IMR-90 (cell line): ENCODE measurements around the gene CACNB2. TPM values are rescaled to one million over a fixed set of nuclear protein-coding genes. Genes with fewer than 3 reads are reported as not detected.

Experiments used
- ATAC-seq: fragments of 200-7000 bp; cut with Tn5 transposase; 2 replicates; pipeline ENCODE4 v1.9.1; 2020; ENCODE audit warnings: low read depth, mild to moderate bottlenecking, moderate library complexity
- BruUV-seq: library from RNA; stranded (reverse); fragments of 400-500 nt; replicated peaks from 2 replicates; lab custom pipeline; 2021; lab: Mats Ljungman, UMichigan
- CTCF ChIA-PET: fragments of 300-600 bp; formaldehyde crosslinking; extraction: SDS; loops from one replicate; lab custom pipeline; 2021; ENCODE audit warnings: antibody characterized with exemption; lab: Yijun Ruan, JAX
- POLR2A ChIA-PET: fragments of 300-600 bp; sonication (Branson Sonifier 250); formaldehyde crosslinking; loops from one replicate; lab custom pipeline; 2022; ENCODE audit warnings: antibody characterized with exemption; ENCODE audit not compliant: unreplicated experiment; lab: Charles Lee
- DNase-seq: peaks from one replicate; pipeline ENCODE4 v3.0.0; 2013
- H2AFZ ChIP-seq: replicated peaks from 2 replicates; pipeline ENCODE3; 2013; ENCODE audit warnings: low read length, mild to moderate bottlenecking; ENCODE audit not compliant: poor library complexity
- H2AK5ac ChIP-seq: 2 replicates; pipeline ENCODE4 v1.6.1; 2013; ENCODE audit warnings: low read depth, low read length, inconsistent platforms
- H2AK9ac ChIP-seq: replicated peaks from 2 replicates; pipeline ENCODE3; 2013; ENCODE audit warnings: mild to moderate bottlenecking, low read depth, low read length, moderate library complexity; ENCODE audit not compliant: poor library complexity
- H2BK120ac ChIP-seq: 2 replicates; pipeline ENCODE4 v1.6.1; 2013; ENCODE audit warnings: low read depth, low read length, inconsistent platforms
- H2BK15ac ChIP-seq: 3 replicates; pipeline ENCODE4 v1.6.1; 2013; ENCODE audit warnings: low read depth, low read length, inconsistent platforms
- H2BK20ac ChIP-seq: 2 replicates; pipeline ENCODE4 v1.6.1; 2013; ENCODE audit warnings: low read depth, mild to moderate bottlenecking, inconsistent platforms, low read length, moderate library complexity
- H2BK5ac ChIP-seq: 2 replicates; pipeline ENCODE4 v1.6.1; 2013; ENCODE audit warnings: mild to moderate bottlenecking, low read depth, low read length, inconsistent platforms; ENCODE audit not compliant: poor library complexity, severe bottlenecking
- H3K14ac ChIP-seq: replicated peaks from 2 replicates; pipeline ENCODE4 v1.6.1; 2013; ENCODE audit warnings: low read depth, low read length, inconsistent platforms
- H3K18ac ChIP-seq: 2 replicates; pipeline ENCODE4 v1.6.1; 2013; ENCODE audit warnings: low read depth, low read length, control low read depth
- H3K23ac ChIP-seq: 2 replicates; pipeline ENCODE4 v1.6.1; 2013; ENCODE audit warnings: low read depth, low read length, inconsistent platforms
- H3K27ac ChIP-seq: 2 replicates; pipeline ENCODE4 v1.5.1; 2013; ENCODE audit warnings: mild to moderate bottlenecking, control low read depth, low read length; ENCODE audit not compliant: insufficient read depth
- H3K27me3 ChIP-seq: 2 replicates; pipeline ENCODE4 v1.6.1; 2013; ENCODE audit warnings: low read length; ENCODE audit not compliant: control insufficient read depth, insufficient read depth
- H3K36me3 ChIP-seq: 2 replicates; pipeline ENCODE4 v1.6.1; 2013; ENCODE audit warnings: low read length, mixed read lengths; ENCODE audit not compliant: control insufficient read depth, insufficient read depth
- H3K4ac ChIP-seq: 2 replicates; pipeline ENCODE4 v1.6.1; 2013; ENCODE audit warnings: low read depth, low read length, inconsistent platforms
- H3K4me1 ChIP-seq: 2 replicates; pipeline ENCODE4 v1.6.1; 2013; ENCODE audit warnings: low read length, mixed read lengths; ENCODE audit not compliant: control insufficient read depth, insufficient read depth
- H3K4me2 ChIP-seq: 2 replicates; pipeline ENCODE4 v1.6.1; 2013; ENCODE audit warnings: low read depth, mild to moderate bottlenecking, control low read depth, low read length, moderate library complexity
- H3K4me3 ChIP-seq: 2 replicates; pipeline ENCODE4 v1.5.1; 2013; ENCODE audit warnings: low read depth, mild to moderate bottlenecking, control low read depth, low read length, moderate library complexity; ENCODE audit not compliant: insufficient read depth
- H3K56ac ChIP-seq: 2 replicates; pipeline ENCODE4 v1.6.1; 2013; ENCODE audit warnings: low read length, inconsistent platforms; ENCODE audit not compliant: insufficient read depth; ENCODE audit errors: extremely low read depth
- H3K79me1 ChIP-seq, 2 experiments: 2 replicates each; pipeline ENCODE4 v1.6.1; 2013; ENCODE audit warnings: low read length in 2 of 2, inconsistent platforms in 1 of 2, low read depth in 1 of 2
- H3K9ac ChIP-seq: 2 replicates; pipeline ENCODE4 v1.6.1; 2013; ENCODE audit warnings: low read depth, low read length, control low read depth
- H3K9me1 ChIP-seq: 2 replicates; pipeline ENCODE4 v1.6.1; 2013; ENCODE audit warnings: low read length, inconsistent platforms; ENCODE audit not compliant: insufficient read depth
- H3K9me3 ChIP-seq: 2 replicates; pipeline ENCODE4 v1.6.1; 2013; ENCODE audit warnings: low read length; ENCODE audit not compliant: control insufficient read depth, insufficient read depth
- H4K20me1 ChIP-seq: 2 replicates; pipeline ENCODE4 v1.6.1; 2013; ENCODE audit warnings: low read length, inconsistent platforms; ENCODE audit not compliant: insufficient read depth
- H4K5ac ChIP-seq: 2 replicates; pipeline ENCODE4 v1.6.1; 2013; ENCODE audit warnings: mild to moderate bottlenecking, low read depth, low read length, control low read depth
- H4K8ac ChIP-seq, 2 experiments: 2 replicates each; pipeline ENCODE4 v1.6.1; 2013; ENCODE audit warnings: low read depth in 2 of 2, low read length in 2 of 2, control low read depth in 1 of 2, inconsistent platforms in 1 of 2
- H4K91ac ChIP-seq: 2 replicates; pipeline ENCODE4 v1.6.1; 2013; ENCODE audit warnings: low read depth, low read length, inconsistent platforms; ENCODE audit not compliant: insufficient read depth
- BHLHE40 ChIP-seq: fragments of 150-350 bp; IDR thresholded peaks from 2 replicates; pipeline ENCODE4 v1.6.1; 2016; ENCODE audit warnings: mild to moderate bottlenecking, low read depth, low read length
- CEBPB ChIP-seq: IDR thresholded peaks from 2 replicates; pipeline ENCODE4 v1.6.1; 2012; ENCODE audit warnings: low read depth, low read length, improper control_type of control experiment
- CHD1 ChIP-seq: IDR thresholded peaks from 2 replicates; pipeline ENCODE4 v1.6.1; 2012; ENCODE audit warnings: low read depth, low read length, improper control_type of control experiment
- ELK1 ChIP-seq: fragments of 150-350 bp; IDR thresholded peaks from 2 replicates; pipeline ENCODE4 v1.6.1; 2016; ENCODE audit warnings: low read depth, mild to moderate bottlenecking, low read length, moderate library complexity, borderline replicate concordance
- FOS ChIP-seq: fragments of 150-350 bp; IDR thresholded peaks from 2 replicates; pipeline ENCODE4 v1.6.1; 2016; ENCODE audit warnings: low read depth, low read length
- MAFK ChIP-seq: IDR thresholded peaks from 2 replicates; pipeline ENCODE4 v1.6.1; 2012; ENCODE audit warnings: low read depth, low read length, improper control_type of control experiment
- MAZ ChIP-seq: IDR thresholded peaks from 2 replicates; pipeline ENCODE4 v1.6.1; 2012; ENCODE audit warnings: low read depth, mild to moderate bottlenecking, low read length, improper control_type of control experiment, moderate library complexity, borderline replicate concordance
- MXI1 ChIP-seq: IDR thresholded peaks from 2 replicates; pipeline ENCODE4 v1.6.1; 2012; ENCODE audit warnings: low read depth, mild to moderate bottlenecking, low read length, moderate library complexity, borderline replicate concordance
- NFE2L2 ChIP-seq: fragments of 150-350 bp; IDR thresholded peaks from 2 replicates; pipeline ENCODE4 v1.6.1; 2016; ENCODE audit warnings: low read depth, mild to moderate bottlenecking, low read length
- POLR2A ChIP-seq: IDR thresholded peaks from 2 replicates; pipeline ENCODE4 v1.6.1; 2012; ENCODE audit warnings: mild to moderate bottlenecking, low read depth, low read length
- RAD21 ChIP-seq: IDR thresholded peaks from 2 replicates; pipeline ENCODE4 v1.6.1; 2012; ENCODE audit warnings: low read length, improper control_type of control experiment
- RCOR1 ChIP-seq: IDR thresholded peaks from 2 replicates; pipeline ENCODE4 v1.6.1; 2012; ENCODE audit warnings: mild to moderate bottlenecking, low read length, improper control_type of control experiment; ENCODE audit not compliant: insufficient replicate concordance
- RFX5 ChIP-seq: IDR thresholded peaks from 2 replicates; pipeline ENCODE4 v1.8.0; 2012; ENCODE audit warnings: low read depth, mild to moderate bottlenecking, low read length, moderate library complexity
- SMC3 ChIP-seq: fragments of 150-350 bp; IDR thresholded peaks from 2 replicates; pipeline ENCODE4 v1.6.1; 2016; ENCODE audit warnings: low read depth, mild to moderate bottlenecking, antibody characterized with exemption, low read length, moderate library complexity
- WGBS, 2 experiments: methylation state at CpG; one replicate each; pipeline versions ENCODE4 v1.1.5 to v1.1.7; 2013; ENCODE audit warnings: missing lambda C conversion rate in 2 of 2; ENCODE audit not compliant: insufficient read length in 1 of 2; ENCODE audit errors: extremely low coverage in 2 of 2; 5-methylcytosine and 5-hydroxymethylcytosine counted together
- dilution Hi-C: fragments of 300-500 bp; cut with HindIII; formaldehyde crosslinking; loops from one replicate; pipeline ENCODE4 v1.14.3; 2018; ENCODE audit warnings: low sequenced_read_pairs; ENCODE audit not compliant: unreplicated experiment
- in situ Hi-C: fragments of 300-500 bp; cut with MboI; formaldehyde crosslinking; loops from 3 replicates; pipeline ENCODE4 v1.14.3; 2019; ENCODE audit warnings: low sequenced_read_pairs, inconsistent platforms, mixed read lengths
- intact Hi-C: fragments of 100-400 bp; cut with micrococcal nuclease; formaldehyde crosslinking; loops from 2 replicates; pipeline ENCODE4 v1.10.0; 2022
- polyA plus RNA-seq, 3 experiments: library from polyadenylated mRNA; depleted of rRNA; stranded (reverse); fragments of >200 nt; gene quantifications; 2 replicates each; pipeline ENCODE4 v1.2.3, GENCODE V29; 2012; ENCODE audit warnings: low replicate concordance in 1 of 3
- total RNA-seq: library from RNA; depleted of rRNA; stranded (reverse); fragments of >200 nt; gene quantifications from 2 replicates; pipeline ENCODE4 v1.2.3, GENCODE V29; 2012
- TF ChIP-seq, protein P1 (sequence below): conservative IDR thresholded peaks from 2 replicates; pipeline ENCODE4 v1.5.1; 2012; ENCODE audit warnings: mild to moderate bottlenecking, low read depth, low read length, improper control_type of control experiment

CACNB2 gene
- total and polyA plus RNA-seq, 2 of the 4 experiments (the other 2 are of a cell fraction): 0.36 TPM

GRCh38 chr10:18460032-18460431 is 319.8 kb downstream of the CACNB2 start:
- no peak overlapping the region for H3K4ac ChIP-seq
- H3K4me1 ChIP-seq: peaks cover 2% of the 10 kb centered on the region; the same call in 1 of the 2 replicates
- H3K4me3 ChIP-seq: no peak overlapping the region
- H3K56ac ChIP-seq: no peak overlapping the region
- TF ChIP-seq FOS (no peak), RCOR1 (no peak), MAFK (no peak), CEBPB (no peak), RFX5 (no peak), MAZ (no peak), ELK1 (no peak), RAD21 (no peak), NFE2L2 (no peak), SMC3 (no peak), CHD1 (no peak), BHLHE40 (no peak), POLR2A (no peak), MXI1 (no peak)
- TF ChIP-seq, protein P1, sequence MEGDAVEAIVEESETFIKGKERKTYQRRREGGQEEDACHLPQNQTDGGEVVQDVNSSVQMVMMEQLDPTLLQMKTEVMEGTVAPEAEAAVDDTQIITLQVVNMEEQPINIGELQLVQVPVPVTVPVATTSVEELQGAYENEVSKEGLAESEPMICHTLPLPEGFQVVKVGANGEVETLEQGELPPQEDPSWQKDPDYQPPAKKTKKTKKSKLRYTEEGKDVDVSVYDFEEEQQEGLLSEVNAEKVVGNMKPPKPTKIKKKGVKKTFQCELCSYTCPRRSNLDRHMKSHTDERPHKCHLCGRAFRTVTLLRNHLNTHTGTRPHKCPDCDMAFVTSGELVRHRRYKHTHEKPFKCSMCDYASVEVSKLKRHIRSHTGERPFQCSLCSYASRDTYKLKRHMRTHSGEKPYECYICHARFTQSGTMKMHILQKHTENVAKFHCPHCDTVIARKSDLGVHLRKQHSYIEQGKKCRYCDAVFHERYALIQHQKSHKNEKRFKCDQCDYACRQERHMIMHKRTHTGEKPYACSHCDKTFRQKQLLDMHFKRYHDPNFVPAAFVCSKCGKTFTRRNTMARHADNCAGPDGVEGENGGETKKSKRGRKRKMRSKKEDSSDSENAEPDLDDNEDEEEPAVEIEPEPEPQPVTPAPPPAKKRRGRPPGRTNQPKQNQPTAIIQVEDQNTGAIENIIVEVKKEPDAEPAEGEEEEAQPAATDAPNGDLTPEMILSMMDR: no peak
- POLR2A ChIA-PET: no interaction called here
- no peak overlapping the region for H4K5ac ChIP-seq
- in situ Hi-C loops: no loop called here
- H3K9me1 ChIP-seq: no peaks in the 10 kb centered on the region
- BruUV-seq: no TSS peak
- no peak overlapping the region for H2BK20ac ChIP-seq
- ATAC-seq (no peak), DNase-seq (no peak)
- CTCF ChIA-PET: no interaction called here
- H3K9ac ChIP-seq: no peak overlapping the region
- H3K79me1 ChIP-seq: no peaks in the 10 kb centered on the region
- no peaks in the 10 kb centered on the region for H3K27me3 ChIP-seq
- H2BK15ac ChIP-seq: no peak overlapping the region
- no peak overlapping the region for H3K23ac ChIP-seq
- no peak overlapping the region for H2AK9ac ChIP-seq
- H3K14ac ChIP-seq: no peak overlapping the region
- no peak overlapping the region for H3K18ac ChIP-seq
- no peak overlapping the region for H4K91ac ChIP-seq
- intact Hi-C loops: no loop called here
- no peak overlapping the region for H3K27ac ChIP-seq
- WGBS, 2 experiments: no CpG with 5 or more reads among the region's 2 CpGs
- dilution Hi-C loops: no loop called here
- H3K9me3 ChIP-seq: no peaks in the 10 kb centered on the region
- H2AFZ ChIP-seq: no peak overlapping the region
- no peak overlapping the region for H2BK120ac ChIP-seq
- no peak overlapping the region for H2BK5ac ChIP-seq
- H3K36me3 ChIP-seq: no peaks in the 10 kb centered on the region
- no peak overlapping the region for H3K4me2 ChIP-seq
- no peak overlapping the region for H2AK5ac ChIP-seq
- no peaks in the 10 kb centered on the region for H4K20me1 ChIP-seq
- no peak overlapping the region for H4K8ac ChIP-seq
